AG10803 (cell line): ENCODE measurements around the gene AMOT.
A peak's percentile ranks its signal among the peaks of the same experiment; 100 is the strongest.

ENCODE experiments used
- DNase-seq: peaks from one replicate; pipeline ENCODE4 v3.0.0; 2010; ENCODE audit warnings: low read depth
- H3K4me3 ChIP-seq: 2 replicates; pipeline ENCODE4 v1.5.1; 2011; ENCODE audit warnings: mild to moderate bottlenecking, low read length, control low read depth
- CTCF ChIP-seq: conservative IDR thresholded peaks from 2 replicates; pipeline ENCODE4 v1.5.1; 2011; ENCODE audit warnings: mild to moderate bottlenecking, low read length, control low read depth, inconsistent platforms

The AMOT gene

DNA sequence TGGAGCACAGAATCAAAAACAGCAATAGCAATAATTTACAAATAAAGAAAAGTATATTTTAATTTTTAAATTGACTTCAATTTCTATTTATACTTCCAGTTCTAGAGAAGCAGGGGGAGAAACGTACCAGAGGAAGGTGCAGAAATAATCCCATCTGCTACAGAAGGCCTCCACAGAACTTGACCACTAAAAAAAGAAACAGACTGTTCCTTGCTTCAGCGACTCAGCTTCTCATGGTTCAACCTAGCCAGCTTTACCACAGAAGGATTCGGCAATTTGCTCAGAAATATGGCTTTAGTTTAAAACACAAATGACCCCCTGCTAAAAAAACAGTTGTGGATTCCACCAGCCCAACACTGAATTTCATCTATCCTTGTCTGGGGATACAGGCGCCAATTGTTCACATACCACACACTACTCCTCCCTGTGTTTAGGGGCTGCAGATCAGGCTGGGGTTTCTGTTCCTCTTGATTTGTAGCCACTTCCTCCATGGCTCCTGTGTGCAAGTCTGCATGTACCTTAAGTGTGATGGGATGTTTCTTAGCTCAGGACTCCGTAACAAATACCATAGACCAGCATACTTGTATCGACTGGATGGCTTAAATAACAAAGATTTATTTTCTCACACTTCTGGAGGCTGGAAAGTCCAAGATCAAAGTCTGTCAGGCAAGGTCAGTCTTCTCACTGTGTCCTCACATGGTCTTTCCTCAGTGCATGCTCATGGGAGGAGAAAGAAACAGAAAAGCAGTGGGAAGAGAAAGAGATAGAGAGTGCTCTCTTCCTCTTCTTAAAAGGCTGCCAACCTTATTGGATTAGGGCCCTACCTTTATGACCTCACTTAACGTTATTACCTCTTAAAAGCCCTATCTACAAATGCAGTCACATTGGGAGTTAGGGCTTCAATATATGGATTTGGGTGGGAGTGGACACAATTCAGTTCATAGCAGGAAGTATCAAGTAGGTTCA lies 79.1 kb downstream of the AMOT start:
- no peak for DNase-seq
- H3K4me3 ChIP-seq, result no peak overlapping the region
- no peak for TF ChIP-seq CTCF

GRCh38 chrX:112760697-112761096 lies 79.9 kb downstream of the AMOT start:
- DNase-seq, result peak; percentile 37
- H3K4me3 ChIP-seq, result no peak overlapping the region
- TF ChIP-seq CTCF, result peak; percentile 35

GRCh38 chrX:112759966-112760365 lies 80.7 kb downstream of the AMOT start:
- no peak overlapping the region for H3K4me3 ChIP-seq
- no peak for DNase-seq
- TF ChIP-seq CTCF, result no peak

DNA sequence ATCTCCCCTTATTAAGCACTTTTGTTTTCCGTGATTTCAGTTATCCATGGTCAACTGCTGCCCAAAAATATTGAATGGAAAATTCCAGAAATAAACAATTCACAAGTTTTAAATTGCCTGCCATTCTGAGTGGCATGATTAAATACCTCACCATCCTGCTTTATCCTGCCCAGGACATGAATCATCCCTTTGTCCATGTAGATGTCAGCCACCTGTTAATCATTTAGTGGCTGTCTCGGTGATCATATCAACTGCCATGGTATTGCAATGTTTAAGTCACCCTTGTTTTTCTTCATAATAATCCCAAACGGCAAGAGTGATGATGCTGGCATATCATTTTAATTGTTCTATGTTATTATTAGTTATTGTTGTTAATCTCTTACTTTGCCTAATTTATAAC lies 81.1 kb downstream of the AMOT start:
- no peak overlapping the region for H3K4me3 ChIP-seq
- no peak for DNase-seq
- no peak for TF ChIP-seq CTCF

DNA sequence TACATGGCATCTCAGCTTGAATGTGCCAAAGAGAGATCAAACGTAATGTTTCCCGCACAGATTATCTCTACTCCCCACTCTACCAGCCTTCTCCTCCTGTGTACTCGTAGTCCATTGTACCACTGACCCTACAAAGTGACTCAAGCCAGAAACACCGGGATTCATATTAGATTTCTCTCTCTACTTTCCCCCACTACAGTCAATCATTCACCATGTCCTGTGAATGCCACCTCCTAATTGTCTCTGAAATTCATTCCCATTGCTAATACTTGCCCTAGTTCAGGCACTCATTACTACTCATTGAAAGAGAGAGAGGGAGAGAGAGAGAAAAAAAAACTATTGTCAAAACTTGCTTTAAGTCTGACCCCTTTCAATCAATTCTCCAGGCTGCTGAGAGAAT lies 82.7 kb downstream of the AMOT start:
- no peak overlapping the region for H3K4me3 ChIP-seq
- no peak for DNase-seq
- TF ChIP-seq CTCF, result no peak

GRCh38 chrX:112753116-112753515 lies 87.5 kb downstream of the AMOT start:
- H3K4me3 ChIP-seq, result no peak overlapping the region
- no peak for TF ChIP-seq CTCF
- DNase-seq, result peak; percentile 59

DNA sequence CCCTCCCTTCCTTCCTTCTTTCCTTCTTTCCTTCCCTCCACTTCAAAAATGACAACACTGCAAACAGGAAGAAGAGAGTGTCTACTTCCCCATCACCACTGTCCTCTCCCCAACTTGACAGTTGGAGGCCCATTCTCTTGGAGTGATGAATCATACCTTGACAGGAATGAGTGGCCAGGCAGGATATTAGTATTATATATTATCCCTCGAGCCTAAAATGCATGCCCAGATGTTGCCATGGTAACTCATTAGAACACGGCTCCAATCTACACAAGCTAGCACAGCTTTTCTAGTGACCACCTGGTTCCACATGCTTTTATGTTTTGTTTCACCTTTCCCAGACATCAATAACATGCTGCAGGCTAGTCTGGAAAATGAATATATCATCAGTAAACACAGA lies 89.6 kb downstream of the AMOT start:
- no peak overlapping the region for H3K4me3 ChIP-seq
- no peak for TF ChIP-seq CTCF
- no peak for DNase-seq
